ENCODE results near the gene KRTAP10-11.
"Not testable (repeated sequence)": the region's sequence is repeated elsewhere in the genome, so short reads cannot be mapped to it uniquely, and the experiment has no call there.

DNA sequence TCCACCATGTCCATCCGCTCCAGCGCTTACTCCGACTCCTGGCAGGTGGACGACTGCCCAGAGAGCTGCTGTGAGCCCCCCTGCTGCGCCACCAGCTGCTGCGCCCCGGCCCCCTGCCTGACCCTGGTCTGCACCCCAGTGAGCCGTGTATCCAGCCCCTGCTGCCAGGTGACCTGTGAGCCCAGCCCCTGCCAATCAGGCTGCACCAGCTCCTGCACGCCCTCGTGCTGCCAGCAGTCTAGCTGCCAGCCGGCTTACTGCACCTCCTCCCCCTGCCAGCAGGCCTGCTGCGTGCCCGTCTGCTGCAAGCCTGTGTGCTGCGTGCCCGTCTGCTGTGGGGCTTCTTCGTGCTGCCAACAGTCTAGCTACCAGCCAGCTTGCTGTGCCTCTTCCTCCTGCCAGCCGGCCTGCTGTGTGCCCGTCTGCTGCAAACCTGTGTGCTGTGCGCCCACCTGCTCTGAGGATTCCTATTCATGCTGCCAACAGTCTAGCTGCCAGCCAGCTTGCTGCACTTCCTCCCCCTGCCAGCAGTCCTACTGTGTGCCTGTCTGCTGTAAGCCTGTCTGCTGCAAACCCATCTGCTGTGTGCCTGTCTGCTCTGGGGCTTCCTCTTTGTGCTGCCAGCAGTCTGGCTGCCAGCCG, 18.9 kb upstream of the KRTAP10-11 start:
- not testable (repeated sequence) for TF ChIP-seq EZH2 (IDR thresholded peaks at IDR 0.05; ENCODE audit: borderline replicate concordance, low read depth, low read length, severe bottlenecking); CTCF (IDR thresholded peaks at IDR 0.05; ENCODE audit: borderline replicate concordance, extremely low read depth, low read length, poor library complexity, severe bottlenecking)

All from DND-41 (cell line).